Right cardiac atrium (tissue), 5 donors: ENCODE data around the gene DNAH10. TPM values are rescaled to one million over a fixed set of nuclear protein-coding genes. Genes with fewer than 3 reads are reported as not detected.

Experiments used
- ATAC-seq, 2 donors: fragments of 200-7000 bp; cut with Tn5 transposase; one replicate each; pipeline versions ENCODE4 v1.8.0 to v1.9.1; 2020; ENCODE audit warnings: moderate library complexity in 2 of 2, mild to moderate bottlenecking in 1 of 2
- DNase-seq, 3 donors: peaks; one replicate each; pipeline ENCODE4 v3.0.0-alpha.2; 2020
- H3K27ac ChIP-seq: one replicate; pipeline ENCODE4 v1.5.1; 2013; ENCODE audit warnings: mild to moderate bottlenecking, low read length, control low read depth, moderate library complexity
- H3K27me3 ChIP-seq: one replicate; pipeline ENCODE4 v1.6.1; 2013; ENCODE audit not compliant: control insufficient read depth, insufficient read depth
- H3K4me1 ChIP-seq: one replicate; pipeline ENCODE4 v1.6.1; 2013; ENCODE audit warnings: low read length; ENCODE audit not compliant: control insufficient read depth, insufficient read depth
- H3K4me3 ChIP-seq: one replicate; pipeline ENCODE4 v1.5.1; 2013; ENCODE audit warnings: low read length, control low read depth
- H3K9me3 ChIP-seq: one replicate; pipeline ENCODE4 v1.6.1; 2013; ENCODE audit warnings: low read length; ENCODE audit not compliant: control insufficient read depth
- WGBS: extraction: QIAGEN DNeasy Blood & Tissue Kit; methylation state at CpG from one replicate; pipeline ENCODE4 v1.1.7; 2013; 5-methylcytosine and 5-hydroxymethylcytosine counted together
- intact Hi-C, 4 donors: fragments of 100-400 bp; cut with DNase I; formaldehyde crosslinking; loops; one replicate each; pipeline versions ENCODE4 v1.11.0 to v1.14.0; 2022 to 2023
- polyA plus RNA-seq: library from polyadenylated mRNA; stranded (reverse); fragments of 200-250 nt; gene quantifications from one replicate; pipeline ENCODE4 v1.2.3, GENCODE V29; 2013
- total RNA-seq, 4 donors: library from RNA; stranded (reverse); fragmentation: NEBNext Ultra II Directional; extraction: Animal tissue kit (Norgen Biotek cat#: 25700); gene quantifications; one replicate each; pipeline ENCODE4 v1.2.1, GENCODE V29; 2021
- donor health status: healthy with polysubstance abuse.
- donor health status: DM: no; HTN: yes; CAD: no.
- donor health status: DM: no; HTN: no; CAD: no.
- donor health status: DM: no; HTN: yes; CAD: no; lungs with severe emphysema.
- donor health status: DM: yes; HTN: yes; CAD: no.

Gene DNAH10
- total and polyA plus RNA-seq, 5 donors, result 0.06 to 0.11 (median 0.07) TPM; not detected in 1

DNA sequence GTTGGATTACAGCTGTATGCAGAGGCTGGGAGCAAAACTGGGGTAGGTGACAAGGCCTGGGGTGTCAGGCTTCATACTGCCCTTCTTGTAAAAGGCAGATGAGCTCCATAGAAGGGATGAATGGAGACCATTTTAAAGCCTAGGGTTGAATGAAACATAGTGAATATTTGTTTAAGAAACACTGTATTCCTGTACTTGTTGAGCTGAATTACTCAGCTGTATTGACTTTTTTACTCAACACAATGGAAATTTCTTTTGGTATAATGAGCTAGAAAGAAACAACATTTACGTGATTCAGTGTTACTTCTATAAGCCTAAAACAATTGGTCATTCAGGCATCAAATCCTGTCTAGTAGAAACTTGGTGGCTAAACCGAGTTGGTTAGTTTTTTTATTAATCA lies 35.9 kb upstream of the DNAH10 start:
- intact Hi-C loops, result no loop called here
- WGBS, result 83% methylated on average over 2 of the region's 2 CpGs
- H3K9me3 ChIP-seq, result no peaks in the 10 kb centered on the region

DNA sequence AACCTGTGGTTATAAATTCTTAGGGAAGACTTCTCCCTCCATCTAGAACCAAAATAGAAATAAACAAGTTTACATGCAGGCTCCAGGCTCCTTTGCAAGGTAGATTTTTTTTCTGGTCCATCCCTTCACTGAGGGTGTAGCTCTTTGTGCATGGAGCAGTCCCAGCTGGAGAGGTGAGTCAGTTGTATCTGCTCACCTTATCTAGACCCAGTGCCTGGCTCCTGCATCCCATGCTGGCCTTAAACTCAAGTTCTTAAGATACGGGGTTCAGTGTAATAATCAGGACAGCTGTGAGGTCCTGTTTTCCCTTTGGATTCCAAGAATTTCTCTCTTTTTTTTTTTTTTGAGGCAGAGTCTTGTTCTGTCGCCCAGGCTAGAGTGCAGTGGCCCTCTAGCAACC lies 35.1 kb upstream of the DNAH10 start:
- H3K9me3 ChIP-seq, result no peaks in the 10 kb centered on the region
- ATAC-seq (no peak), DNase-seq (no peak)
- H3K4me3 ChIP-seq, result no peak overlapping the region
- intact Hi-C loops, result no loop called here
- H3K4me1 ChIP-seq, result no peaks in the 10 kb centered on the region
- no peak overlapping the region for H3K27ac ChIP-seq
- WGBS, result 67% methylated on average over 2 of the region's 2 CpGs
- H3K27me3 ChIP-seq, result no peaks in the 10 kb centered on the region

More for the DNA sequence above, 35.9 kb upstream of the DNAH10 start:
- DNase-seq, result no peak
- H3K4me1 ChIP-seq, result peaks cover 1% of the 10 kb centered on the region
- no peak overlapping the region for H3K4me3 ChIP-seq
- ATAC-seq, result no peak
- H3K27ac ChIP-seq, result no peak overlapping the region
- no peaks in the 10 kb centered on the region for H3K27me3 ChIP-seq

DNA sequence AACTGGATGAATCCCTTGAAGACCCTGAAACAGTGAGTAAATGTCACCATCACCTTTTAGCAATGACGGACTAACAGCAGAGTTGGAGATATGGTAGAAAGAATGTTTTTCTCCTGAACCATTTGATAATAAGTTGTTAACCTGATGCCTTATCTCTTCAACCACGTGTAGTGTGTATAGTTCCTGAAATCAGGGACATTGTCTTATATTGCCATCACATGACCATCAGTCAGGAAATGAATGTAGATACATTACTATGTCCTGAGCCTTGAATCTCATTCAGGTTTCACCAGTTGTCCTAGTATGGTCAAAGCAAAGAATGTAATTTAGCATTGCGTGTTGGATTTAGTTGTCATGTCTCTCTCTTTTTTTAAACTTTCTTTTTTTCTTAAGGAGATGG lies 34.2 kb upstream of the DNAH10 start:
- ATAC-seq (no peak), DNase-seq (no peak)
- Histone ChIP-seq H3K4me3 (no peak overlapping the region), H3K27ac (no peak overlapping the region), H3K9me3 (no peaks in the 10 kb centered on the region), H3K27me3 (no peaks in the 10 kb centered on the region), H3K4me1 (no peaks in the 10 kb centered on the region)
- WGBS, result 72% methylated on average over 3 of the region's 3 CpGs
- intact Hi-C loops, result no loop called here

DNA sequence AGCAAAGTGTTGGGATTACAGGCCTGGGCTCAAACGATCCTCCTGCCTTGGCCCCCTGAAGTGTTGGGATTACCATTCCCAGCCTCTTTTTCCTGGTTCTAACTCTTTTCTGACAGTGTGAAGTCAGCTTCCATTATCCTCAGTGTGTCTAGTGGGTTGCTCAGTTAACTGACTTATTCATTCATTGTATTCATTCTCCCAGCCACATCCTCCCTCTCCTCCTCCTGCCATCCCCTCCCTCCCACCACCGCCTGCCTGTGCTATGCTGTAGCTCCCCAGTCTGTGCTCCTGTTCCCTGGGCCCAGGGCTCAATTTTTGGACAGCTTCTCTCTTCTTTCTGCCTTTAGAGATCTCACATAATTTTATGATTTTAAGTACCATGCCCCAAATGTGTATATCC lies 30.5 kb upstream of the DNAH10 start:
- Histone ChIP-seq H3K27me3 (no peaks in the 10 kb centered on the region), H3K27ac (no peak overlapping the region), H3K4me1 (no peaks in the 10 kb centered on the region), H3K4me3 (no peak overlapping the region), H3K9me3 (no peaks in the 10 kb centered on the region)
- DNase-seq (no peak), ATAC-seq (no peak)
- intact Hi-C loops, result no loop called here
- 91% methylated on average over 2 of the region's 2 CpGs for WGBS

DNA sequence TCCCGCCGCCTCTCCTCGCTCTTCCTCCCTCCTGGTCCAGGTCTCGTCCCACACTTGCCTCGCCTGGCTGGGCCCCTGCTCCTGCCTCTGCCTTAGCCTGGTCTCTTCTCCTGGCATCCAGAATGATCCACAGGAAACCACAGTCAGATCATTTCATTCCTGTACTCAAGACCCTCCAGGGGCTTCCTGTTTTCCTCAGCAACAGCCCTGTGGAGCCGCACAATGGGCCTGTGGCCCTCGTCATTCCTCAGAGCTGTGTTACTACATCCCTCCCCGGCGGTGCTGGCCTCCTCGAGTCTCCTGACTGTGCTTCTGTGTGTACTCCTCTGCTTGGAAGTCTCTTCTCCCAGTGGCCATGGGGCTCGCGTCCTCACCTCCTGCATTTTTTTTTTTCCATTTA lies 29.9 kb upstream of the DNAH10 start:
- H3K27me3 ChIP-seq, result no peaks in the 10 kb centered on the region
- WGBS, result 86% methylated on average over 12 of the region's 12 CpGs
- H3K27ac ChIP-seq, result no peak overlapping the region
- ATAC-seq (no peak), DNase-seq (no peak)
- H3K9me3 ChIP-seq, result no peaks in the 10 kb centered on the region
- H3K4me3 ChIP-seq, result no peak overlapping the region
- intact Hi-C loops, result no loop called here
- no peaks in the 10 kb centered on the region for H3K4me1 ChIP-seq

DNA sequence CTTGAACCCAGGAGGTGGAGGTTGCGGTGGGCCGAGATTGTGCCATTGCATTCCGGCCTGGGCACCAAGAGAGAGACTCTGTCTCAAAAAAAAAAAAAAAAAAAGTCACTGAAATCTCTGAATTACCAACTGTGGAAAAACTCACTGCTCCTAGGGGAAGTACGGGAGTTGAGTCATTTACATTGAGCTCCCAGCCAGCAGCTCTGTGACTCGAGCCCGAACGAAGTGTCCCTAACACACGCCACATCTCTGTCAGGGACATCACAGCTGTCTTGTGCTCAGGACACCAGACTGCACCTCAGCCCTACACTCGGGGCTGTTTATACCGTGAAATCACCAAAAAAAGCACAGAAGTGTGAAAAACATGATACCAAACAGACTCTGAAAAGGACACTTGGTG lies 28.9 kb upstream of the DNAH10 start:
- 86% methylated on average over 10 of the region's 10 CpGs for WGBS
- no peak overlapping the region for H3K4me3 ChIP-seq
- intact Hi-C loops, result no loop called here

DNA sequence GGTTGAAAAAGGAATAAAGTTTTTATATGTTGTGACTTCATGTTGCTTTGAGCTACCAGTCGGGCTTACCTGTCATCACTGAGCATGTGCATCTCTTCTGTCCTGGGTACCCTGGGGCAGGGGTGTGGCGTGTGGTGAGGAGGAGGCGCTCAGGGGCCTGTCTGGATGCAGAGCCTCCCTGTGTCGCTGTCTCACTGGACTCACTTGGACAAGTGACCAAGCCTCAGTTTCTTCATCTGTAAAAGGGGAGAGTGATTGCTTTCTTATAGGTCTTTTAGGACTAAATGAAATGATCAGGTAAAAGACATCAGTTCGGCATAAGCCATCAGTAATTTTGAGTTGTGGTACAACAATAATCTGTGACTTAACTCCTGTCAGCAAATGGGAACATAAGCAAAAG lies 27.8 kb upstream of the DNAH10 start:
- H3K27ac ChIP-seq, result no peak overlapping the region
- no peak for DNase-seq
- ATAC-seq, result no peak
- H3K4me1 ChIP-seq, result no peaks in the 10 kb centered on the region
- no peaks in the 10 kb centered on the region for H3K27me3 ChIP-seq
- WGBS, result 84% methylated on average over 5 of the region's 5 CpGs
- H3K4me3 ChIP-seq, result no peak overlapping the region
- intact Hi-C loops, result no loop called here
- H3K9me3 ChIP-seq, result no peaks in the 10 kb centered on the region

More for the DNA sequence above, 28.9 kb upstream of the DNAH10 start:
- H3K4me1 ChIP-seq, result no peaks in the 10 kb centered on the region
- no peaks in the 10 kb centered on the region for H3K9me3 ChIP-seq
- no peaks in the 10 kb centered on the region for H3K27me3 ChIP-seq
- H3K27ac ChIP-seq, result no peak overlapping the region
- DNase-seq (no peak), ATAC-seq (no peak)

DNA sequence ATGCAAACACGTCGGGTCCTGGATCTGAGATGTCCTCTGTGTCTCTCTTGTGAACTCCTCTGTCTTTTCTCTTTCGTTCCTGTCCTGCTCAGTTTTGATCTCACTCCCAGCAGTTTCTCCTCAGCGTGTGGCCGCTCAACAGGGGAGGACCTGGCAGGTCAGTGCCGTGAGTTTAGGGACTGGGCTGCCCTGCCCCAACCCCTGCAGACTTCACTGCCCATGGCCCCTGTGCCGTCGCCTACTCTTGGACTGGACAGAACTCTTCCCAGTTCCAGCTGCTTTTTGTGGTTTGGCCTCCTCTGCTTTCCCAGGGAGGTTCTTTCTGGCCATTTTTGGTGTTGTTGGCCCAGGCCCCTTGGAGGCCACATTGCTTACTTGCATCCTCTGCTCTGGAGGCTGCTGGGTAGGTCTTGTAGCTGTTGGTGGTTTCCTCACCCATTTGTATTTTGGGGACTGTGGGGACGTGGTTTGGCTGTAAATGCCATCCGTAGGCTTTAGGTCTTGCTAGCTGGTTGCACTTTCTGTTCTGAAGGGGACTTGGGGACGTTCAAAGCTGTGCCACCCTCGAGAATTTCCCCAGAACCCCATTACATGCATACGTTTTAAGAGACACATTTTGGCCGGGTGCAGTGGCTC lies 20.0 kb upstream of the DNAH10 start:
- no peak for DNase-seq
- 89% methylated on average over 14 of the region's 14 CpGs for WGBS
- Histone ChIP-seq H3K4me3 (no peak overlapping the region), H3K4me1 (no peaks in the 10 kb centered on the region), H3K27me3 (no peaks in the 10 kb centered on the region), H3K27ac (no peak overlapping the region), H3K9me3 (no peaks in the 10 kb centered on the region)
- intact Hi-C loops, result no loop called here
- ATAC-seq, result no peak

DNA sequence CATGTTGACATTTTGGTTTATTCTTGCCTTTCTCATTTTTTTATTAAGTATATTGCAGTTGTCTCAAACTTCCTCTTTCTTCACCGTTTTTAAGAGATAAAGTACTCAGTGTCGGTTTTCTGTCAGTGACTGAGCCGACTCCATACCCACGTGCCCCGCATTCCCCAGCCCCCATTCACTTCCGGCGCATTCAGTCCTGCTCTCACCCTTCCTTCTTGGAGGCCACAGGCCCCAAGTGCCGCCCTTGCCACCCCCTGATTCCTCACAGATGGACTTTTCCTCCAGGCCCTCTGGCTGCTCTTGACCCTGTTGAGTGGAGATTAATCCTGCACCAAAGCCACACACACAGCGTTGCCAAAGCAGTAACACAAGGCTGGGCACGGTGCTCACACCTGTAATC lies 19.1 kb upstream of the DNAH10 start:
- no peak overlapping the region for H3K27ac ChIP-seq

DNA sequence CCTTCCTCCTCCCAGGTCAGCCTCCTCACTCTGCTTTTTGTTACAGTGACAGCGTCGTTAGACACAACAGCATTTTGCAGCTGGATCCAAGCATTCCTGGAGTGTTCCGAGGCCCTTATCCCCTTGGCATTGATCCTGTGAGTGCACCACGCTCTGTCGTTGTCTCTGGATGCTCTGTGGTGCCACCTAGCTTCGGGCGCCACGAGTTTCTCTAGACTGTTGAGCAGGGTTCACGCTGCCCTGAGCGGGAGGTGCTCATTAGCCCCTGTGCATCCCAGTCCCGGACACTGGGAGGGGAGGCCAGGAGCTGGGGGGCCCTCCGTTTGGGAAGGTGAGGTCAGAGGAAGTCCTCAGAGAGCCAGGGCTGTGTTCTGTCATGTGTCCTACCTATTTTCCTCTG lies 17.3 kb upstream of the DNAH10 start:
- Histone ChIP-seq H3K27ac (no peak overlapping the region), H3K4me1 (no peaks in the 10 kb centered on the region), H3K4me3 (no peak overlapping the region), H3K9me3 (no peaks in the 10 kb centered on the region), H3K27me3 (no peaks in the 10 kb centered on the region)
- intact Hi-C loops, result no loop called here
- WGBS, result 64% methylated on average over 12 of the region's 12 CpGs
- peak in 1 of 2 donors; percentile 18 for ATAC-seq
- DNase-seq, result no peak

More for the DNA sequence above, 19.1 kb upstream of the DNAH10 start:
- intact Hi-C loops, result no loop called here
- H3K4me1 ChIP-seq, result no peaks in the 10 kb centered on the region
- no peaks in the 10 kb centered on the region for H3K9me3 ChIP-seq
- no peak overlapping the region for H3K4me3 ChIP-seq
- H3K27me3 ChIP-seq, result no peaks in the 10 kb centered on the region
- DNase-seq (peak in 1 of 3 donors; percentile 56), ATAC-seq (no peak)
- 84% methylated on average over 10 of the region's 10 CpGs for WGBS

DNA sequence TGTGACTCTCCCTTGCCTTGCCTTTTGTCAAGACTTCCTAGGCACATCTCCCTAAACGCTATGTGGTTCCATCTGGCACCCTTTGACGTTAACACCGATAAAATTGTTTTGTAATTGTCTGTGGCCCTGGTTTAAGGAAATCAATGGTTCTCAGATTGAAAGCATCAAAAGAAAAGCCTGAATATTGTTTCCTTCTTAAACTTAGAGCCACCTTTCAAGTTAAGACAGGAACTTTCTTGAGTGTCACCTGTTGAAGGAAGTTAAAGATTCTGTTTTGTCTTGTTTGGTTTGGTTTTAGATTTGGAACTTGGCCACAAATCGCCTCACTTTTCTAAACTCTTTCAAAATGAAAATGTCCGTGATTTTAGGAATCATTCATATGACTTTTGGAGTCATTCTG lies 14.8 kb upstream of the DNAH10 start:
- Histone ChIP-seq H3K4me1 (no peaks in the 10 kb centered on the region), H3K27me3 (no peaks in the 10 kb centered on the region), H3K9me3 (no peaks in the 10 kb centered on the region), H3K27ac (no peak overlapping the region), H3K4me3 (no peak overlapping the region)
- DNase-seq (no peak), ATAC-seq (no peak)
- WGBS, result 75% methylated on average over 5 of the region's 5 CpGs
- intact Hi-C loops, result no loop called here

DNA sequence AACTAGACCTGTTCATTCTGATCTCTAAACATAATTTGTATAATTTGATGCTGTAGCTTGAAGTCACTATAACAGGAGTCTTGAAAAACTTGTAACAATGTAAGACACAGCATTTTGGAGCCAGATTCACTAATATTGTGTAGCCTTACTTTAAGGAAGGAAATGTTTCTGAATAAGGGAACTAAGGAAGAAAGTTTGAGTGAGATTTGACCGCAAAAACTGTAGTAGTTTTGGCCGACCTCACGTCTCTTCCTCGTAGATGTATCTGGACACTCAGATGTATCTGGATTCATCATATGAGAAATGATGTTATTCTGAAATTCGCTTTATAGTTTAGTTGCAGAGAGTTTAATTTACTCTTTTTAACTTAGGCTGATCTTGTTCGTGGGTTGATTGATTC lies 13.9 kb upstream of the DNAH10 start:
- no peaks in the 10 kb centered on the region for H3K4me1 ChIP-seq
- H3K27me3 ChIP-seq, result no peaks in the 10 kb centered on the region
- WGBS, result 83% methylated on average over 6 of the region's 6 CpGs
- DNase-seq (no peak), ATAC-seq (no peak)
- no peaks in the 10 kb centered on the region for H3K9me3 ChIP-seq
- intact Hi-C loops, result no loop called here
- no peak overlapping the region for H3K27ac ChIP-seq
- H3K4me3 ChIP-seq, result no peak overlapping the region
